Ascending aorta (tissue), 2 donors: ENCODE measurements around the gene FLNC. TPM values are rescaled to one million over a fixed set of nuclear protein-coding genes. Genes with fewer than 3 reads are reported as not detected.

Source experiments
- DNase-seq, 2 donors: peaks; one replicate each; pipeline ENCODE4 v3.0.0-alpha.2; 2019; ENCODE audit warnings: low spot score in 2 of 2
- H3K27ac ChIP-seq, 2 donors: fragments of 200-600 bp; sonication (generic); one replicate each; pipeline ENCODE4 v1.5.1; 2016 to 2017; ENCODE audit warnings: mild to moderate bottlenecking in 1 of 2
- H3K27me3 ChIP-seq: fragments of 200-600 bp; sonication (generic); one replicate; pipeline ENCODE4 v1.5.1; 2017
- H3K36me3 ChIP-seq, 2 donors: fragments of 200-600 bp; sonication (generic); one replicate each; pipeline ENCODE4 v1.5.1; 2016
- H3K4me1 ChIP-seq, 2 donors: fragments of 200-600 bp; sonication (generic); one replicate each; pipeline ENCODE4 v1.5.1; 2016 to 2017; ENCODE audit warnings: mild to moderate bottlenecking in 1 of 2
- H3K4me3 ChIP-seq, 2 donors: fragments of 200-600 bp; sonication (generic); one replicate each; pipeline ENCODE4 v1.5.1; 2016 to 2017; ENCODE audit warnings: mild to moderate bottlenecking in 1 of 2
- H3K9me3 ChIP-seq, 2 donors: fragments of 200-600 bp; sonication (generic); one replicate each; pipeline ENCODE4 v1.5.1; 2016
- intact Hi-C: fragments of 100-400 bp; cut with DNase I; formaldehyde crosslinking; loops from one replicate; pipeline ENCODE4 v1.15.1; 2023
- total RNA-seq: library from RNA; depleted of rRNA; stranded (reverse); fragments of >200 nt; gene quantifications from one replicate; pipeline ENCODE4 v1.1.0, GENCODE V29; 2016
- TF ChIP-seq, protein P1 (sequence below), 3 experiments: fragments of 200-600 bp in 2 of 3; fragments of 450-650 bp in 1 of 3; sonication (generic) in 2 of 3; IDR thresholded peaks; one replicate each; pipeline ENCODE4 v1.5.1; 2016 to 2019; ENCODE audit warnings: antibody characterized with exemption in 3 of 3, mild to moderate bottlenecking in 1 of 3, moderate library complexity in 1 of 3

The FLNC gene
- total RNA-seq, 1 donor from 2014 or later = 117 TPM

GRCh38 chr7:128874140-128875031, 44.2 kb downstream of the FLNC start:
- intact Hi-C loops = no loop called here
- H3K27me3 ChIP-seq = no peaks in the 10 kb centered on the region
- no peak for DNase-seq

DNA sequence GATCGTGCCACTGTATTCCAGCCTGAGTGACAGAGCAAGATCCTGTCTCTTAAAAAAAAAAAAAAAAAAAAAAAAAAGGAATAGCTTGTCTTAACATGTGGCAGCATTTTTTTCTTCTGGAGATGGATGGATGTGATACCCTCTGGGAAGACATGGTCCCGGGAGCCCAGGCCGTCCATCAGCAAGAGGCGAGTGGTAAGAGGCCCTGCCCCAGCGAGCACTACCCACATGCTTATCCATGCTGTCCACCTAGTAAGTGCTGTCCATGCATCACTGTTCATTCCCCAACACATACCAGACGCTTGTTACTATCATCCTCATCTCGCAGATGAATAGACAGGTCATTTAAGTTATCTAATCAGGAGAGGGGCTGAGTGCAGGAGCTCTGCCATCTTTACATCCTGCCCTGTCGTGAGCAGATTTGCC, 45.3 kb downstream of the FLNC start:
- intact Hi-C loops = no loop called here
- H3K9me3 ChIP-seq = no peaks in the 10 kb centered on the region
- no peak for DNase-seq

More at GRCh38 chr7:128874140-128875031, 44.2 kb downstream of the FLNC start:
- no peaks in the 10 kb centered on the region for H3K9me3 ChIP-seq
- no peak overlapping the region for H3K27ac ChIP-seq
- TF ChIP-seq, protein P1, sequence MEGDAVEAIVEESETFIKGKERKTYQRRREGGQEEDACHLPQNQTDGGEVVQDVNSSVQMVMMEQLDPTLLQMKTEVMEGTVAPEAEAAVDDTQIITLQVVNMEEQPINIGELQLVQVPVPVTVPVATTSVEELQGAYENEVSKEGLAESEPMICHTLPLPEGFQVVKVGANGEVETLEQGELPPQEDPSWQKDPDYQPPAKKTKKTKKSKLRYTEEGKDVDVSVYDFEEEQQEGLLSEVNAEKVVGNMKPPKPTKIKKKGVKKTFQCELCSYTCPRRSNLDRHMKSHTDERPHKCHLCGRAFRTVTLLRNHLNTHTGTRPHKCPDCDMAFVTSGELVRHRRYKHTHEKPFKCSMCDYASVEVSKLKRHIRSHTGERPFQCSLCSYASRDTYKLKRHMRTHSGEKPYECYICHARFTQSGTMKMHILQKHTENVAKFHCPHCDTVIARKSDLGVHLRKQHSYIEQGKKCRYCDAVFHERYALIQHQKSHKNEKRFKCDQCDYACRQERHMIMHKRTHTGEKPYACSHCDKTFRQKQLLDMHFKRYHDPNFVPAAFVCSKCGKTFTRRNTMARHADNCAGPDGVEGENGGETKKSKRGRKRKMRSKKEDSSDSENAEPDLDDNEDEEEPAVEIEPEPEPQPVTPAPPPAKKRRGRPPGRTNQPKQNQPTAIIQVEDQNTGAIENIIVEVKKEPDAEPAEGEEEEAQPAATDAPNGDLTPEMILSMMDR (IDR thresholded peaks at IDR 0.05) = no peak
- H3K36me3 ChIP-seq = no peaks in the 10 kb centered on the region
- peaks cover 2 to 6% of the 10 kb centered on the region in 2 donors for H3K4me1 ChIP-seq
- no peak overlapping the region for H3K4me3 ChIP-seq

GRCh38 chr7:128876127-128876526, 45.9 kb downstream of the FLNC start:
- intact Hi-C loops = no loop called here

More for the DNA sequence above, 45.3 kb downstream of the FLNC start:
- Histone ChIP-seq H3K4me1 (no peaks in the 10 kb centered on the region), H3K27ac (no peak overlapping the region), H3K27me3 (no peaks in the 10 kb centered on the region), H3K36me3 (no peaks in the 10 kb centered on the region), H3K4me3 (no peak overlapping the region)
- TF ChIP-seq, protein P1 (IDR thresholded peaks at IDR 0.05) = no peak

DNA sequence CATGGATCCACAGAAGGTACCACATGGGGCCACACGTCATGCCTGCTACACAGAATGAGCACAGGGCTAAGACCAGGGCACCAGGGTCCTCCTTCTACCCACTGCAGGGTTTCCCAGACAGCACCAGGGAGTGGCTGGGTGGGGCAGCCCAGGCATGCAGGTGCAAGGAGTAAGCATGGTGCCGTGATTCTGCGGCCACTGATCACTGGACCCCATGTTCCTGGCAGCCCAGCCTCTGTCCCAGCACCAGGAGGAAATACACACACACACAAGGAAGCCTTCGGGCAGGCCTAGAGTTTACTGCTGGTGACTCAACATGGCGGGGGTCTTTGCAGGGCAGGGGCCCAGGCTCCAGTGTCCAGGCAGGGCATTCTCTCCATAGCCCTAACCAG, 46.4 kb downstream of the FLNC start:
- intact Hi-C loops = no loop called here
- DNase-seq = no peak
- no peak overlapping the region for H3K4me3 ChIP-seq
- H3K27ac ChIP-seq = no peak overlapping the region
- no peaks in the 10 kb centered on the region for H3K36me3 ChIP-seq
- H3K4me1 ChIP-seq = no peaks in the 10 kb centered on the region
- TF ChIP-seq, protein P1 (IDR thresholded peaks at IDR 0.05) = no peak
- H3K9me3 ChIP-seq = no peaks in the 10 kb centered on the region
- no peaks in the 10 kb centered on the region for H3K27me3 ChIP-seq

More at GRCh38 chr7:128876127-128876526, 45.9 kb downstream of the FLNC start:
- no peak for DNase-seq
- H3K27me3 ChIP-seq = no peaks in the 10 kb centered on the region
- no peak overlapping the region for H3K27ac ChIP-seq
- no peaks in the 10 kb centered on the region for H3K4me1 ChIP-seq
- TF ChIP-seq, protein P1 (IDR thresholded peaks at IDR 0.05) = no peak
- H3K4me3 ChIP-seq = no peak overlapping the region
- no peaks in the 10 kb centered on the region for H3K36me3 ChIP-seq
- no peaks in the 10 kb centered on the region for H3K9me3 ChIP-seq

- Histone ChIP-seq H3K4me1 (no peaks in the 10 kb centered on the region), H3K4me3 (no peak overlapping the region), H3K27me3 (no peaks in the 10 kb centered on the region), H3K27ac (no peak overlapping the region), H3K36me3 (no peaks in the 10 kb centered on the region), H3K9me3 (no peaks in the 10 kb centered on the region)
- TF ChIP-seq, protein P1 (IDR thresholded peaks at IDR 0.05) = no peak
- DNase-seq = no peak
- intact Hi-C loops = no loop called here
Observed at GRCh38 chr7:128876978-128877755, 47.0 kb downstream of the FLNC start.
